Body of pancreas (tissue), 4 donors: ENCODE results near the gene NXF2B. TPM values are rescaled to one million over a fixed set of nuclear protein-coding genes. Genes with fewer than 3 reads are reported as not detected.

Experiments used
- ATAC-seq: fragments of 150-250 bp; one replicate; pipeline ENCODE4 v1.9.1; 2016
- DNase-seq, 4 donors: peaks; one replicate each; pipeline ENCODE4 v3.0.0-alpha.2; 2019
- H3K27ac ChIP-seq, 4 donors: fragments of 200-600 bp; sonication (generic); 1 replicate in 3 of 4; 2 replicates in 1 of 4; pipeline versions ENCODE4 v1.5.1 to v1.6.1; 2016 to 2019; ENCODE audit warnings: mild to moderate bottlenecking in 1 of 4, mixed read lengths in 1 of 4, moderate library complexity in 1 of 4
- H3K27me3 ChIP-seq, 2 donors: fragments of 200-600 bp; sonication (generic); one replicate each; pipeline ENCODE4 v1.6.0; 2016; ENCODE audit warnings: mild to moderate bottlenecking in 1 of 2
- H3K36me3 ChIP-seq, 2 donors: fragments of 200-600 bp; sonication (generic); replicated peaks in 1 of 2; 2 replicates each; pipeline ENCODE4 v1.5.1; 2016; ENCODE audit warnings: low read depth in 2 of 2; ENCODE audit not compliant: insufficient read depth in 1 of 2
- H3K4me1 ChIP-seq: fragments of 200-600 bp; sonication (generic); one replicate; pipeline ENCODE4 v1.6.0; 2016
- H3K4me3 ChIP-seq, 2 donors: fragments of 200-600 bp; sonication (generic); 1 replicate in 1 of 2; 2 replicates in 1 of 2; pipeline ENCODE4 v1.5.1; 2016 to 2019
- H3K9me3 ChIP-seq, 3 donors: fragments of 200-600 bp; sonication (generic); 1 replicate in 2 of 3; 2 replicates in 1 of 3; pipeline ENCODE4 v1.5.1; 2016
- CTCF ChIP-seq, 7 experiments: fragments of 450-650 bp in 4 of 7; fragments of 200-600 bp in 3 of 7; sonication (generic) in 3 of 7; IDR thresholded peaks; one replicate each; pipeline ENCODE4 v1.5.1; 2016 to 2019; ENCODE audit warnings: antibody characterized with exemption in 7 of 7
- POLR2A ChIP-seq, 3 donors: fragments of 450-650 bp; IDR thresholded peaks; one replicate each; pipeline ENCODE4 v1.6.1; 2016; ENCODE audit warnings: antibody characterized with exemption in 3 of 3, mild to moderate bottlenecking in 2 of 3
- WGBS, 2 donors: methylation state at CpG; one replicate each; pipeline ENCODE4 v1.1.5; 2017; 5-methylcytosine and 5-hydroxymethylcytosine counted together
- intact Hi-C: fragments of 100-400 bp; cut with DNase I; formaldehyde crosslinking; loops from one replicate; pipeline ENCODE4 v1.15.1; 2023
- total RNA-seq, 2 donors: library from RNA; depleted of rRNA; stranded (reverse); fragments of >200 nt; gene quantifications; one replicate each; pipeline ENCODE4 v1.1.0, GENCODE V29; 2016

The NXF2B gene
- total RNA-seq, 2 donors from 2014 or later: not detected

- Histone ChIP-seq H3K36me3 (no peaks in the 10 kb centered on the region), H3K4me3 (no peak overlapping the region), H3K4me1 (no peaks in the 10 kb centered on the region), H3K27me3 (no peaks in the 10 kb centered on the region), H3K27ac (no peak overlapping the region), H3K9me3 (no peaks in the 10 kb centered on the region)
- intact Hi-C loops: no loop called here
- DNase-seq (no peak), ATAC-seq (no peak)
- TF ChIP-seq CTCF (IDR thresholded peaks at IDR 0.05): no peak
- TF ChIP-seq POLR2A (IDR thresholded peaks at IDR 0.05): no peak
- WGBS, 2 donors: 22 to 25% methylated on average over 2 of the region's 2 CpGs
Observed at GRCh38 chrX:102341867-102342266, 97.9 kb downstream of the NXF2B start.

- ATAC-seq (no peak), DNase-seq (peak in 2 of 4 donors; percentile 5 to 16)
- no peaks in the 10 kb centered on the region for H3K27me3 ChIP-seq
- H3K4me1 ChIP-seq: no peaks in the 10 kb centered on the region
- intact Hi-C loops: no loop called here
- no peak for TF ChIP-seq POLR2A (IDR thresholded peaks at IDR 0.05)
- no peak for TF ChIP-seq CTCF (IDR thresholded peaks at IDR 0.05)
- 71 to 94% methylated on average over 4 to 13 of the region's 19 CpGs for WGBS, 2 donors
- H3K27ac ChIP-seq: no peak overlapping the region
- no peaks in the 10 kb centered on the region for H3K9me3 ChIP-seq
- H3K4me3 ChIP-seq: no peak overlapping the region
- H3K36me3 ChIP-seq: no peaks in the 10 kb centered on the region
Observed at GRCh38 chrX:102339312-102340298, 100.2 kb downstream of the NXF2B start.

- TF ChIP-seq POLR2A (IDR thresholded peaks at IDR 0.05): no peak
- no peak for TF ChIP-seq CTCF (IDR thresholded peaks at IDR 0.05)
- Histone ChIP-seq H3K27me3 (no peaks in the 10 kb centered on the region), H3K4me3 (no peak overlapping the region), H3K9me3 (no peaks in the 10 kb centered on the region), H3K27ac (no peak overlapping the region), H3K4me1 (no peaks in the 10 kb centered on the region), H3K36me3 (no peaks in the 10 kb centered on the region)
- intact Hi-C loops: no loop called here
- WGBS, 2 donors: 50% methylated on average over 3 of the region's 4 CpGs; no CpG with 5 or more reads in 1 of the 2 donors
- ATAC-seq (no peak), DNase-seq (no peak)
Observed at GRCh38 chrX:102338162-102338561, 101.6 kb downstream of the NXF2B start.

Other genes starting within 250 kb of the NXF2B start
- gene TCP11X1, start 224.7 kb downstream of the NXF2B start, total RNA-seq: not detected
- not detected for gene NXF2, start 192.8 kb downstream of the NXF2B start, total RNA-seq
- gene TCP11X2, start 31.8 kb upstream of the NXF2B start, total RNA-seq: not detected
- not detected for gene TMSB15A, start 76.7 kb upstream of the NXF2B start, total RNA-seq
- 1 to 10 TPM; 4.6 to 8.8 TPM for gene ARMCX5, start 159.5 kb upstream of the NXF2B start, total RNA-seq
- 1 to 10 TPM; 4.3 to 9.1 TPM for gene GPRASP1, start 211.5 kb upstream of the NXF2B start, total RNA-seq